K562 (cell line): ENCODE data around the gene NHSL2.

ENCODE experiments used
- EZH2 ChIP-seq: IDR thresholded peaks from 2 replicates; pipeline ENCODE4 v1.6.1; 2012; ENCODE audit warnings: low read depth, mild to moderate bottlenecking, inconsistent platforms, low read length, borderline replicate concordance
- ZNF583 ChIP-seq: fragments of 250-450 bp; sonication (Bioruptor Pico); IDR thresholded peaks from 2 replicates; pipeline ENCODE4 v1.4.0; 2020
- TF ChIP-seq, protein P1 (sequence below), 3 experiments: IDR thresholded peaks in 2 of 3; conservative IDR thresholded peaks in 1 of 3; 2 replicates each; pipeline ENCODE4 v1.5.1; 2011 to 2012; ENCODE audit warnings: low read length in 3 of 3, mild to moderate bottlenecking in 3 of 3, control low read depth in 2 of 3, improper control_type of control experiment in 1 of 3, inconsistent platforms in 1 of 3, low read depth in 1 of 3, mixed read lengths in 1 of 3, moderate library complexity in 1 of 3; ENCODE audit not compliant: insufficient read depth in 2 of 3

DNA sequence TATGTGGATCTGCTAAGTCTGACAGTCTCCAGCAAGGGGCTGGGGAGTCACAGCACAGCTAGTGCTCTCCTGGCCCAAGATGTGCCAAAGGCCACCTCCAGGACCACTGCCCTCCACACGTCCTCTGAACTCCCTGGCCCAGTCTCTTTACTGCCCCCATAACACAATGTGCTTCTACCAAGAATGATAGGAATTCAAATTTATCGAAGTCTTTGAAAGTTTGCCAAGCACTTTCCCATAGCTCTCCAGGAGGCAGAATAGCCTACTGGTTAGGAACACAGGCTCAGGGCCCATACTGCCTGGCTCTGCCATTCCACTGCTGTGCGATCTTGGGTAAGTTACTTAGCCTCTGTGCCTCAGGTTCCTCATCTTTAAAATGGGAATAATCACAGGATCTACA is 86.7 kb downstream of the NHSL2 start:
- TF ChIP-seq ZNF583: no peak
- TF ChIP-seq, protein P1, sequence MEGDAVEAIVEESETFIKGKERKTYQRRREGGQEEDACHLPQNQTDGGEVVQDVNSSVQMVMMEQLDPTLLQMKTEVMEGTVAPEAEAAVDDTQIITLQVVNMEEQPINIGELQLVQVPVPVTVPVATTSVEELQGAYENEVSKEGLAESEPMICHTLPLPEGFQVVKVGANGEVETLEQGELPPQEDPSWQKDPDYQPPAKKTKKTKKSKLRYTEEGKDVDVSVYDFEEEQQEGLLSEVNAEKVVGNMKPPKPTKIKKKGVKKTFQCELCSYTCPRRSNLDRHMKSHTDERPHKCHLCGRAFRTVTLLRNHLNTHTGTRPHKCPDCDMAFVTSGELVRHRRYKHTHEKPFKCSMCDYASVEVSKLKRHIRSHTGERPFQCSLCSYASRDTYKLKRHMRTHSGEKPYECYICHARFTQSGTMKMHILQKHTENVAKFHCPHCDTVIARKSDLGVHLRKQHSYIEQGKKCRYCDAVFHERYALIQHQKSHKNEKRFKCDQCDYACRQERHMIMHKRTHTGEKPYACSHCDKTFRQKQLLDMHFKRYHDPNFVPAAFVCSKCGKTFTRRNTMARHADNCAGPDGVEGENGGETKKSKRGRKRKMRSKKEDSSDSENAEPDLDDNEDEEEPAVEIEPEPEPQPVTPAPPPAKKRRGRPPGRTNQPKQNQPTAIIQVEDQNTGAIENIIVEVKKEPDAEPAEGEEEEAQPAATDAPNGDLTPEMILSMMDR (IDR thresholded peaks at IDR 0.05 in 2 of 3, conservative IDR thresholded peaks at IDR 0.05 in 1 of 3; ENCODE audit: insufficient read depth in 2 of 3, low read depth in 1 of 3, low read length in 3 of 3): no peak
- TF ChIP-seq EZH2: no peak
